ENCODE data around the gene GGCT.

DNA sequence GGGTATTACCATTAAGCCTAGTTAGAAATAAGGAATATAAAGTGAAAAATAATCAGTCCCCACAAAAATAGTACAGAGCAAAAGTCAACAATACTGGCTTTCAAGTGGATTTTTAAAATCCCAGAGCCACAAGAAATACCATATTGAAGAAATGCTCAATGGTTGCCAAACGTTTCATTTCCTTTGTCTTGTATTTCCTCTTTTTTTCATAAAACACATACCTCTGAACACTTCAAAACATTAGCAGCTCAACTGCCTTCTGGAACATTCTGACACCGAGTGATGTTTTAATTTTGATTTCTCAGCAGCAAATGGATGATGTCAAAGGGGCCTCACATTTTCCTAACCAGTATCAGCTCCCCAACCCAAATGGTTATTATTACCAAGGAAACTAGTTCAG, 36.6 kb downstream of the GGCT start:
- TF ChIP-seq, protein P1, sequence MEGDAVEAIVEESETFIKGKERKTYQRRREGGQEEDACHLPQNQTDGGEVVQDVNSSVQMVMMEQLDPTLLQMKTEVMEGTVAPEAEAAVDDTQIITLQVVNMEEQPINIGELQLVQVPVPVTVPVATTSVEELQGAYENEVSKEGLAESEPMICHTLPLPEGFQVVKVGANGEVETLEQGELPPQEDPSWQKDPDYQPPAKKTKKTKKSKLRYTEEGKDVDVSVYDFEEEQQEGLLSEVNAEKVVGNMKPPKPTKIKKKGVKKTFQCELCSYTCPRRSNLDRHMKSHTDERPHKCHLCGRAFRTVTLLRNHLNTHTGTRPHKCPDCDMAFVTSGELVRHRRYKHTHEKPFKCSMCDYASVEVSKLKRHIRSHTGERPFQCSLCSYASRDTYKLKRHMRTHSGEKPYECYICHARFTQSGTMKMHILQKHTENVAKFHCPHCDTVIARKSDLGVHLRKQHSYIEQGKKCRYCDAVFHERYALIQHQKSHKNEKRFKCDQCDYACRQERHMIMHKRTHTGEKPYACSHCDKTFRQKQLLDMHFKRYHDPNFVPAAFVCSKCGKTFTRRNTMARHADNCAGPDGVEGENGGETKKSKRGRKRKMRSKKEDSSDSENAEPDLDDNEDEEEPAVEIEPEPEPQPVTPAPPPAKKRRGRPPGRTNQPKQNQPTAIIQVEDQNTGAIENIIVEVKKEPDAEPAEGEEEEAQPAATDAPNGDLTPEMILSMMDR (IDR thresholded peaks at IDR 0.05; ENCODE audit: low read length) = no peak
- TF ChIP-seq EZH2phosphoT487 (IDR thresholded peaks at IDR 0.05; ENCODE audit: low read length) (no peak), EZH2 (optimal IDR thresholded peaks at IDR 0.05; ENCODE audit: low read depth, low read length) (no peak)

Measured in MM.1S (cell line).